Astrocyte (in vitro differentiated cells and primary cell): ENCODE measurements around the gene PBRM1.

Experiments used
- CTCF ChIP-seq: IDR thresholded peaks from 2 replicates; pipeline ENCODE4 v1.5.1; 2011; ENCODE audit warnings: low read depth, mild to moderate bottlenecking, inconsistent platforms, low read length, moderate library complexity; ENCODE audit not compliant: insufficient read depth
- EZH2 ChIP-seq: IDR thresholded peaks from 2 replicates; pipeline ENCODE4 v1.6.1; 2012; ENCODE audit warnings: mild to moderate bottlenecking, low read length, inconsistent platforms; ENCODE audit not compliant: insufficient read depth

- TF ChIP-seq CTCF, result no peak
- no peak for TF ChIP-seq EZH2
Observed at GRCh38 chr3:52558436-52558835, 127.3 kb downstream of the PBRM1 start.
